HCT116 (cell line): ENCODE measurements around the gene CTXND1. TPM values are rescaled to one million over a fixed set of nuclear protein-coding genes. Genes with fewer than 3 reads are reported as not detected.

Source experiments
- ATAC-seq: fragments of 200-7000 bp; cut with Tn5 transposase; 2 replicates; pipeline ENCODE4 v1.9.1; 2020; ENCODE audit warnings: mild to moderate bottlenecking, moderate library complexity
- BruUV-seq: library from RNA; stranded (reverse); fragments of 400-500 nt; replicated peaks from 2 replicates; lab custom pipeline; 2021; lab: Mats Ljungman, UMichigan
- CTCF ChIA-PET: fragments of 300-600 bp; sonication (Branson Sonifier 250); formaldehyde crosslinking; loops from one replicate; lab custom pipeline; 2021; ENCODE audit warnings: antibody characterized with exemption; lab: Charles Lee
- POLR2A ChIA-PET: fragments of 300-600, 350-600 bp; sonication (Branson Sonifier 250); formaldehyde crosslinking; loops from one replicate; lab custom pipeline; 2021; ENCODE audit warnings: antibody characterized with exemption; lab: Charles Lee
- RAD21 ChIA-PET, 2 experiments: fragments of 300-600 bp; sonication (Branson Sonifier 250); formaldehyde crosslinking; loops; one replicate each; lab custom pipeline; 2023; ENCODE audit warnings: low total read pairs in 2 of 2; ENCODE audit not compliant: uncharacterized antibody in 2 of 2, unreplicated experiment in 2 of 2, low non-redundant PET in 1 of 2; lab: Charles Lee
- DNase-seq: peaks from one replicate; pipeline ENCODE4 v3.0.0-alpha.2; 2010; ENCODE audit warnings: low read depth, low spot score
- H2AFZ ChIP-seq: fragments of 200-600 bp; shearing (Covaris generic), sonication (generic); 2 replicates; pipeline ENCODE4 v1.6.1; 2017; ENCODE audit warnings: low read depth, mixed run types, mixed read lengths, antibody characterized with exemption, low read length; ENCODE audit not compliant: poor library complexity, severe bottlenecking
- H3K27ac ChIP-seq: 2 replicates; pipeline ENCODE4 v1.5.1; 2012; ENCODE audit warnings: low read depth, low read length
- H3K27me3 ChIP-seq: fragments of 200-600 bp; sonication (generic); 2 replicates; pipeline ENCODE4 v1.6.1; 2016; ENCODE audit warnings: mixed run types, low read length, mixed read lengths; ENCODE audit not compliant: insufficient read depth
- H3K36me3 ChIP-seq, 2 experiments: fragments of 200-500 bp in 1 of 2; fragments of 200-600 bp in 1 of 2; sonication (Bioruptor generic) in 1 of 2; sonication (generic) in 1 of 2; 2 replicates each; pipeline versions ENCODE4 v1.5.1 to v1.6.1; 2014 to 2016; ENCODE audit warnings: low read length in 2 of 2, inconsistent platforms in 1 of 2, mixed read lengths in 1 of 2, mixed run types in 1 of 2; ENCODE audit not compliant: insufficient read depth in 2 of 2, control insufficient read depth in 1 of 2
- H3K4me1 ChIP-seq, 2 experiments: fragments of 200-600 bp in 1 of 2; sonication (generic) in 1 of 2; 2 replicates each; pipeline versions ENCODE4 v1.5.1 to v1.6.1; 2012 to 2017; ENCODE audit warnings: low read length in 2 of 2, inconsistent platforms in 1 of 2, mild to moderate bottlenecking in 1 of 2, mixed read lengths in 1 of 2, mixed run types in 1 of 2, moderate library complexity in 1 of 2; ENCODE audit not compliant: insufficient read depth in 2 of 2, control insufficient read depth in 1 of 2
- H3K4me2 ChIP-seq: fragments of 200-600 bp; sonication (generic); 2 replicates; pipeline ENCODE4 v1.6.1; 2017; ENCODE audit warnings: mixed run types, low read length, mixed read lengths
- H3K4me3 ChIP-seq, 2 experiments: fragments of 200-600 bp in 1 of 2; sonication (generic) in 1 of 2; replicated peaks in 1 of 2; 2 replicates each; pipeline ENCODE4 v1.5.1; 2011 to 2016; ENCODE audit warnings: low read length in 2 of 2, control low read depth in 1 of 2, low read depth in 1 of 2, mild to moderate bottlenecking in 1 of 2, mixed read lengths in 1 of 2, mixed run types in 1 of 2
- H3K79me2 ChIP-seq: fragments of 200-600 bp; sonication (generic); 2 replicates; pipeline ENCODE4 v1.6.1; 2017; ENCODE audit warnings: mild to moderate bottlenecking, mixed run types, low read length, moderate library complexity, mixed read lengths; ENCODE audit not compliant: insufficient read depth
- H3K9ac ChIP-seq: fragments of 200-600 bp; sonication (generic); 2 replicates; pipeline ENCODE4 v1.6.1; 2016; ENCODE audit warnings: low read length, mixed read lengths
- H3K9me2 ChIP-seq: fragments of 200-600 bp; sonication (generic), shearing (Covaris generic); 2 replicates; pipeline ENCODE4 v1.6.1; 2017; ENCODE audit warnings: mixed run types, mild to moderate bottlenecking, moderate library complexity; ENCODE audit not compliant: insufficient read depth
- H3K9me3 ChIP-seq, 2 experiments: fragments of 200-500 bp in 1 of 2; fragments of 200-600 bp in 1 of 2; sonication (Bioruptor generic) in 1 of 2; sonication (generic) in 1 of 2; 2 replicates each; pipeline ENCODE4 v1.6.1; 2014 to 2017; ENCODE audit warnings: low read length in 2 of 2, mixed read lengths in 2 of 2, inconsistent platforms in 1 of 2, low read depth in 1 of 2, mild to moderate bottlenecking in 1 of 2, mixed run types in 1 of 2, moderate library complexity in 1 of 2; ENCODE audit not compliant: control insufficient read depth in 1 of 2, insufficient read depth in 1 of 2
- H4K20me1 ChIP-seq: fragments of 200-600 bp; sonication (generic), shearing (Covaris generic); 2 replicates; pipeline ENCODE4 v1.6.1; 2017; ENCODE audit warnings: mixed run types, mild to moderate bottlenecking, moderate library complexity; ENCODE audit not compliant: insufficient read depth
- CBX3 ChIP-seq: IDR thresholded peaks from 2 replicates; pipeline ENCODE4 v1.6.1; 2012; ENCODE audit warnings: low read depth
- CEBPB ChIP-seq: IDR thresholded peaks from 2 replicates; pipeline ENCODE4 v1.6.1; 2012; ENCODE audit warnings: low read depth
- EGR1 ChIP-seq: IDR thresholded peaks from 2 replicates; pipeline ENCODE4 v1.6.1; 2012; ENCODE audit warnings: low read depth
- ELF1 ChIP-seq: IDR thresholded peaks from 2 replicates; pipeline ENCODE4 v1.6.1; 2012; ENCODE audit warnings: low read depth, borderline replicate concordance
- EZH2 ChIP-seq: fragments of 200-600 bp; sonication (generic); IDR thresholded peaks from 2 replicates; pipeline ENCODE4 v1.6.1; 2017; ENCODE audit warnings: antibody characterized with exemption, mixed run types
- EZH2phosphoT487 ChIP-seq: fragments of 200-600 bp; IDR thresholded peaks from 2 replicates; pipeline ENCODE4 v1.6.1; 2018; ENCODE audit warnings: antibody characterized with exemption, borderline replicate concordance
- POLR2A ChIP-seq: IDR thresholded peaks from 2 replicates; pipeline ENCODE4 v1.7.0; 2011; ENCODE audit warnings: borderline replicate concordance; ENCODE audit not compliant: insufficient read depth, insufficient read length; ENCODE audit errors: extremely low read depth
- RAD21 ChIP-seq: IDR thresholded peaks from 2 replicates; pipeline ENCODE4 v1.6.1; 2012; ENCODE audit warnings: low read depth, mild to moderate bottlenecking
- SIN3A ChIP-seq: IDR thresholded peaks from 2 replicates; pipeline ENCODE4 v1.6.1; 2012; ENCODE audit warnings: low read depth
- SP1 ChIP-seq: IDR thresholded peaks from 2 replicates; pipeline ENCODE4 v1.6.1; 2012; ENCODE audit warnings: low read depth
- SRF ChIP-seq: IDR thresholded peaks from 2 replicates; pipeline ENCODE4 v1.6.1; 2012; ENCODE audit warnings: low read depth
- TCF7L2 ChIP-seq: IDR thresholded peaks from 2 replicates; pipeline ENCODE4 v1.7.0; 2011; ENCODE audit warnings: borderline replicate concordance, inconsistent platforms; ENCODE audit not compliant: insufficient read depth, insufficient read length; ENCODE audit errors: extremely low read depth
- YY1 ChIP-seq: IDR thresholded peaks from 2 replicates; pipeline ENCODE4 v1.6.1; 2011; ENCODE audit warnings: low read length, low read depth, moderate library complexity, mild to moderate bottlenecking; ENCODE audit not compliant: insufficient replicate concordance; ENCODE audit errors: extremely low read depth
- ZFX ChIP-seq: fragments of 450-650 bp; IDR thresholded peaks from 2 replicates; pipeline ENCODE4 v1.6.1; 2017
- intact Hi-C: fragments of 100-400 bp; cut with micrococcal nuclease; formaldehyde crosslinking; loops from 2 replicates; pipeline ENCODE4 v1.10.0; 2022
- total RNA-seq: library from RNA; stranded (reverse); gene quantifications from one replicate; pipeline ENCODE4 v1.2.1, GENCODE V29; 2021; ENCODE audit not compliant: unreplicated experiment
- TF ChIP-seq, protein P1 (sequence below), 3 experiments: fragments of 200-600 bp in 1 of 3; sonication (generic) in 1 of 3; IDR thresholded peaks in 2 of 3; conservative IDR thresholded peaks in 1 of 3; 2 replicates each; pipeline ENCODE4 v1.5.1; 2012 to 2017; ENCODE audit warnings: low read depth in 2 of 3, low read length in 2 of 3, antibody characterized with exemption in 1 of 3, borderline replicate concordance in 1 of 3, control low read depth in 1 of 3, mild to moderate bottlenecking in 1 of 3, mixed read lengths in 1 of 3, mixed run types in 1 of 3, moderate library complexity in 1 of 3; ENCODE audit not compliant: insufficient read depth in 1 of 3
- TF ChIP-seq, protein P2 (sequence below): IDR thresholded peaks from 2 replicates; pipeline ENCODE4 v1.6.1; 2012
- TF ChIP-seq, protein P3 (sequence below): IDR thresholded peaks from 2 replicates; pipeline ENCODE4 v1.6.1; 2012; ENCODE audit warnings: low read depth
- TF ChIP-seq, protein P4 (sequence below): IDR thresholded peaks from 2 replicates; pipeline ENCODE4 v1.6.1; 2011; ENCODE audit warnings: mild to moderate bottlenecking, low read length, moderate library complexity; ENCODE audit not compliant: insufficient replicate concordance; ENCODE audit errors: extremely low read depth

The CTXND1 gene
- total RNA-seq, 1 experiment from 2014 or later, result not detected

DNA sequence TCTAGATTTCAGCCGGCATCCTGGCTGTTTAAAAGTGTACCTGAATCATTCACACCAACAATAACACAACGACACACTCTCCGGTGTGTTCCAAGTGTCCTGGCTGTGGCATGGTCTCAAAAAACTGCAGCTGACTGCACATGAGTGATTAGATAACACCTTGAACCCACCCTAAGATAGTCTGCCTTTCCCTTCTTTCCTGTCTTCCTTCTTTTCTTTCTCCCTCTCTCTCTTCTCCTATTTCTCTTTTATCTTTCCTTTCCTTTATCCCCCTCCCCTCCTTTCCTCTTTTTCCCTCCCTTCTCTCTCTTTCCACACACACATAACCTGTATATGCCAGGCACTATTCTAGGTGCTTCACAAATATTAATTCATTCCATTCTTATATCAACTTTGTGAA is 100.4 kb downstream of the CTXND1 start:
- no TSS peak for BruUV-seq
- H3K4me3 ChIP-seq, result no peak overlapping the region
- POLR2A ChIA-PET, result interaction anchor here (1.0 kb wide), 1 partner anchor 228 kb away, joined by 3 read pairs; no protein-coding TSS in a partner anchor

More for the DNA sequence above, 100.4 kb downstream of the CTXND1 start:
- RAD21 ChIA-PET, result no interaction called here
- CTCF ChIA-PET, result no interaction called here
- H3K9me2 ChIP-seq, result no peaks in the 10 kb centered on the region
- intact Hi-C loops, result loop anchor here (5.0 kb wide), 1 partner anchor 79 kb away; no protein-coding TSS in a partner anchor
- TF ChIP-seq POLR2A, result no peak
- TF ChIP-seq, protein P1, sequence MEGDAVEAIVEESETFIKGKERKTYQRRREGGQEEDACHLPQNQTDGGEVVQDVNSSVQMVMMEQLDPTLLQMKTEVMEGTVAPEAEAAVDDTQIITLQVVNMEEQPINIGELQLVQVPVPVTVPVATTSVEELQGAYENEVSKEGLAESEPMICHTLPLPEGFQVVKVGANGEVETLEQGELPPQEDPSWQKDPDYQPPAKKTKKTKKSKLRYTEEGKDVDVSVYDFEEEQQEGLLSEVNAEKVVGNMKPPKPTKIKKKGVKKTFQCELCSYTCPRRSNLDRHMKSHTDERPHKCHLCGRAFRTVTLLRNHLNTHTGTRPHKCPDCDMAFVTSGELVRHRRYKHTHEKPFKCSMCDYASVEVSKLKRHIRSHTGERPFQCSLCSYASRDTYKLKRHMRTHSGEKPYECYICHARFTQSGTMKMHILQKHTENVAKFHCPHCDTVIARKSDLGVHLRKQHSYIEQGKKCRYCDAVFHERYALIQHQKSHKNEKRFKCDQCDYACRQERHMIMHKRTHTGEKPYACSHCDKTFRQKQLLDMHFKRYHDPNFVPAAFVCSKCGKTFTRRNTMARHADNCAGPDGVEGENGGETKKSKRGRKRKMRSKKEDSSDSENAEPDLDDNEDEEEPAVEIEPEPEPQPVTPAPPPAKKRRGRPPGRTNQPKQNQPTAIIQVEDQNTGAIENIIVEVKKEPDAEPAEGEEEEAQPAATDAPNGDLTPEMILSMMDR (IDR thresholded peaks at IDR 0.05 in 2 of 3, conservative IDR thresholded peaks at IDR 0.05 in 1 of 3; ENCODE audit: borderline replicate concordance in 1 of 3, insufficient read depth in 1 of 3, low read depth in 2 of 3, low read length in 2 of 3), result no peak
- TF ChIP-seq, protein P2, sequence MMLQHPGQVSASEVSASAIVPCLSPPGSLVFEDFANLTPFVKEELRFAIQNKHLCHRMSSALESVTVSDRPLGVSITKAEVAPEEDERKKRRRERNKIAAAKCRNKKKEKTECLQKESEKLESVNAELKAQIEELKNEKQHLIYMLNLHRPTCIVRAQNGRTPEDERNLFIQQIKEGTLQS, result no peak
- TF ChIP-seq, protein P3, sequence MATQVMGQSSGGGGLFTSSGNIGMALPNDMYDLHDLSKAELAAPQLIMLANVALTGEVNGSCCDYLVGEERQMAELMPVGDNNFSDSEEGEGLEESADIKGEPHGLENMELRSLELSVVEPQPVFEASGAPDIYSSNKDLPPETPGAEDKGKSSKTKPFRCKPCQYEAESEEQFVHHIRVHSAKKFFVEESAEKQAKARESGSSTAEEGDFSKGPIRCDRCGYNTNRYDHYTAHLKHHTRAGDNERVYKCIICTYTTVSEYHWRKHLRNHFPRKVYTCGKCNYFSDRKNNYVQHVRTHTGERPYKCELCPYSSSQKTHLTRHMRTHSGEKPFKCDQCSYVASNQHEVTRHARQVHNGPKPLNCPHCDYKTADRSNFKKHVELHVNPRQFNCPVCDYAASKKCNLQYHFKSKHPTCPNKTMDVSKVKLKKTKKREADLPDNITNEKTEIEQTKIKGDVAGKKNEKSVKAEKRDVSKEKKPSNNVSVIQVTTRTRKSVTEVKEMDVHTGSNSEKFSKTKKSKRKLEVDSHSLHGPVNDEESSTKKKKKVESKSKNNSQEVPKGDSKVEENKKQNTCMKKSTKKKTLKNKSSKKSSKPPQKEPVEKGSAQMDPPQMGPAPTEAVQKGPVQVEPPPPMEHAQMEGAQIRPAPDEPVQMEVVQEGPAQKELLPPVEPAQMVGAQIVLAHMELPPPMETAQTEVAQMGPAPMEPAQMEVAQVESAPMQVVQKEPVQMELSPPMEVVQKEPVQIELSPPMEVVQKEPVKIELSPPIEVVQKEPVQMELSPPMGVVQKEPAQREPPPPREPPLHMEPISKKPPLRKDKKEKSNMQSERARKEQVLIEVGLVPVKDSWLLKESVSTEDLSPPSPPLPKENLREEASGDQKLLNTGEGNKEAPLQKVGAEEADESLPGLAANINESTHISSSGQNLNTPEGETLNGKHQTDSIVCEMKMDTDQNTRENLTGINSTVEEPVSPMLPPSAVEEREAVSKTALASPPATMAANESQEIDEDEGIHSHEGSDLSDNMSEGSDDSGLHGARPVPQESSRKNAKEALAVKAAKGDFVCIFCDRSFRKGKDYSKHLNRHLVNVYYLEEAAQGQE, result no peak
- TF ChIP-seq SIN3A, result no peak
- TF ChIP-seq CEBPB, result no peak
- no peak for TF ChIP-seq SP1
- no peak for TF ChIP-seq EZH2
- no peak for TF ChIP-seq SRF
- TF ChIP-seq CBX3, result no peak
- no peak for TF ChIP-seq YY1
- TF ChIP-seq RAD21, result no peak
- no peak for TF ChIP-seq ZFX
- TF ChIP-seq ELF1, result no peak
- no peak for TF ChIP-seq TCF7L2
- TF ChIP-seq, protein P4, sequence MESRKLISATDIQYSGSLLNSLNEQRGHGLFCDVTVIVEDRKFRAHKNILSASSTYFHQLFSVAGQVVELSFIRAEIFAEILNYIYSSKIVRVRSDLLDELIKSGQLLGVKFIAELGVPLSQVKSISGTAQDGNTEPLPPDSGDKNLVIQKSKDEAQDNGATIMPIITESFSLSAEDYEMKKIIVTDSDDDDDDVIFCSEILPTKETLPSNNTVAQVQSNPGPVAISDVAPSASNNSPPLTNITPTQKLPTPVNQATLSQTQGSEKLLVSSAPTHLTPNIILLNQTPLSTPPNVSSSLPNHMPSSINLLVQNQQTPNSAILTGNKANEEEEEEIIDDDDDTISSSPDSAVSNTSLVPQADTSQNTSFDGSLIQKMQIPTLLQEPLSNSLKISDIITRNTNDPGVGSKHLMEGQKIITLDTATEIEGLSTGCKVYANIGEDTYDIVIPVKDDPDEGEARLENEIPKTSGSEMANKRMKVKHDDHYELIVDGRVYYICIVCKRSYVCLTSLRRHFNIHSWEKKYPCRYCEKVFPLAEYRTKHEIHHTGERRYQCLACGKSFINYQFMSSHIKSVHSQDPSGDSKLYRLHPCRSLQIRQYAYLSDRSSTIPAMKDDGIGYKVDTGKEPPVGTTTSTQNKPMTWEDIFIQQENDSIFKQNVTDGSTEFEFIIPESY, result no peak
- TF ChIP-seq EGR1, result no peak
- TF ChIP-seq EZH2phosphoT487, result no peak
- H4K20me1 ChIP-seq, result no peaks in the 10 kb centered on the region
- DNase-seq, result no peak
- H3K4me1 ChIP-seq, result peaks cover 12 to 25% of the 10 kb centered on the region in 2 experiments; a peak in 3 of 4 replicates
- no peaks in the 10 kb centered on the region for H3K36me3 ChIP-seq
- H3K4me2 ChIP-seq, result peak overlapping the region; percentile 76
- H3K79me2 ChIP-seq, result no peaks in the 10 kb centered on the region
- H3K9me3 ChIP-seq, result no peaks in the 10 kb centered on the region
- no peak for ATAC-seq
- H3K9ac ChIP-seq, result no peak overlapping the region
- no peaks in the 10 kb centered on the region for H3K27me3 ChIP-seq
- H2AFZ ChIP-seq, result no peak overlapping the region
- H3K27ac ChIP-seq, result no peak overlapping the region
